GM12865 (cell line): ENCODE measurements around the gene LTBP3.

Source experiments
- DNase-seq: peaks from one replicate; pipeline ENCODE4 v3.0.0; 2010; ENCODE audit warnings: low read depth
- H3K4me3 ChIP-seq: 2 replicates; pipeline ENCODE4 v1.5.1; 2011; ENCODE audit warnings: mild to moderate bottlenecking, low read depth, low read length, control low read depth
- TF ChIP-seq, protein P1 (sequence below): IDR thresholded peaks from 2 replicates; pipeline ENCODE4 v1.5.1; 2011; ENCODE audit warnings: low read length, control low read depth, low read depth, inconsistent platforms; ENCODE audit not compliant: insufficient read depth; ENCODE audit errors: missing control alignments

LTBP3 gene

DNA sequence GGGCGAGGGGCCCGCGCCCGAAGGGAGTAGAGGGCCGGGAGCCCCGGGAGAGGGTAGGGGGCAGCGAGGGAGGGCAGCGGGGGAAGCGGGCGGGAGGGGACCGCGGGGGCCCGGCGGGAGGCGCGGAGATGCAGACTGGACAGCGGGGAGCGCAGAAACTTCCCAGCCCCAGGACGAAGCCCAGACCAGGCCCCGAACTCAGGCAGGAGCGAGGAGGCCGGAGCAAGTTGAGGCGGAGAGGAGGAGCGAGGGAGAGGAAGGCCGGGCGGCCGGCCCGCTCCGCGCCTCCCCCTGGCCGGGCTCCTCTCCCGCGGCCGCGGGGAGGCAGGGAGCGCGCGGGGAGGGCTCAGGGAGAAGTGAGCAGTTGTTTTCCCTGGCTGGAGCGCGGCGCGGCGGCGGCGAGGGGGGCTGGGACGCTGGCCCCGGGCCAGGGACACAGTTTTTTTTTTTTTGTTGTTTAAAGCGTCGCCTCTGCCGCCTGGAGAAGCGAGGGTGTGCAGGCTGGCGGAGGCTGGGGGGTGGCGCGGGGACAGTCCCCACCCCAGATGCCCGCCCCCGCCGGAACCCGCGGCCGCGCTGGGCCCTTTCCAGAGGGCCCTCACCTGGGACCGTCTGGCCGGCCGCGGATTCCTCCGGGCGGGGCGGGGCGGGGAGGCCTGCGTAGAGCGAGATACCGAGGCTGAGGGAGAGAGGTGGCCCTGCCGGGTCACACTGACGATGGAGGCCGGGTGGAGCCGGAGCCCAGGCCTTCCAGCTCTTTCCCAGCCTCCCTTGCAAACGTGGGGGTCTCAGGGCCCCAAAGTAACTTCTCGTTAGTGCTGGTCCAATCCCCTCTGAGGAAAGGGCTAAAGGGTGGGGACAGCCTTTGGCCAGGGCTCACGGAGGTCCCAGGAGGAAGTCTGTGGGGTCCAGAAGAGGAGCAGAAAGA, at the start of gene LTBP3:
Gene LTBP3 (minus strand): TSS at position 358 of the 928 bp plus-strand sequence. CDS start 400 bp downstream, outside the sequence.
- DNase-seq = no peak
- TF ChIP-seq, protein P1, sequence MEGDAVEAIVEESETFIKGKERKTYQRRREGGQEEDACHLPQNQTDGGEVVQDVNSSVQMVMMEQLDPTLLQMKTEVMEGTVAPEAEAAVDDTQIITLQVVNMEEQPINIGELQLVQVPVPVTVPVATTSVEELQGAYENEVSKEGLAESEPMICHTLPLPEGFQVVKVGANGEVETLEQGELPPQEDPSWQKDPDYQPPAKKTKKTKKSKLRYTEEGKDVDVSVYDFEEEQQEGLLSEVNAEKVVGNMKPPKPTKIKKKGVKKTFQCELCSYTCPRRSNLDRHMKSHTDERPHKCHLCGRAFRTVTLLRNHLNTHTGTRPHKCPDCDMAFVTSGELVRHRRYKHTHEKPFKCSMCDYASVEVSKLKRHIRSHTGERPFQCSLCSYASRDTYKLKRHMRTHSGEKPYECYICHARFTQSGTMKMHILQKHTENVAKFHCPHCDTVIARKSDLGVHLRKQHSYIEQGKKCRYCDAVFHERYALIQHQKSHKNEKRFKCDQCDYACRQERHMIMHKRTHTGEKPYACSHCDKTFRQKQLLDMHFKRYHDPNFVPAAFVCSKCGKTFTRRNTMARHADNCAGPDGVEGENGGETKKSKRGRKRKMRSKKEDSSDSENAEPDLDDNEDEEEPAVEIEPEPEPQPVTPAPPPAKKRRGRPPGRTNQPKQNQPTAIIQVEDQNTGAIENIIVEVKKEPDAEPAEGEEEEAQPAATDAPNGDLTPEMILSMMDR = no peak
- peak within 1 kb of the TSS; percentile 12; the same call in 1 of the 2 replicates for H3K4me3 ChIP-seq

GRCh38 chr11:65606876-65607613, 48.9 kb upstream of the LTBP3 start:
- H3K4me3 ChIP-seq = no peak overlapping the region

DNA sequence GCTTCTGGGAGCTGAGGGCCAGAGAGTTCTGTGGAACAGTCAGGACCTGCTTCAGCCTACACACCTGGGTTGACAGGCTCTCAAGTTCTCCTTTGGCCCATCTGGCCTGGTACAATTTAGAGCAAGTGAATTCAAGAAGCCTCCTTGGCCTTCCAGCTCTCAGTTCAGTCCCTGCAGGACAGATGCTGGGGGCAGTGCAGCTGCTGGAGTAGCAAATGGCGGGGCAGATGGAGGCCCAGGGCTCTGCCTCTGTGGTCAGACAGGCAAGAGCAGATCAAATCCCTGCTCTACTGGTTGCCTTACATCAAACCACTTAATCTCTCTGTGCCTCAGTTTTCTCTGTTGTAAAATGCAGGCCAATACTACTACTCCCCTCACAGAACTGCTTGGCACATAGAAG, 46.1 kb upstream of the LTBP3 start:
- no peak for DNase-seq
- TF ChIP-seq, protein P1 = no peak

More at GRCh38 chr11:65606876-65607613, 48.9 kb upstream of the LTBP3 start:
- DNase-seq = no peak
- TF ChIP-seq, protein P1 = no peak

GRCh38 chr11:65599955-65600246, 41.7 kb upstream of the LTBP3 start:
- no peak overlapping the region for H3K4me3 ChIP-seq
- TF ChIP-seq, protein P1 = no peak
- DNase-seq = no peak

More for the DNA sequence above, 46.1 kb upstream of the LTBP3 start:
- no peak overlapping the region for H3K4me3 ChIP-seq

DNA sequence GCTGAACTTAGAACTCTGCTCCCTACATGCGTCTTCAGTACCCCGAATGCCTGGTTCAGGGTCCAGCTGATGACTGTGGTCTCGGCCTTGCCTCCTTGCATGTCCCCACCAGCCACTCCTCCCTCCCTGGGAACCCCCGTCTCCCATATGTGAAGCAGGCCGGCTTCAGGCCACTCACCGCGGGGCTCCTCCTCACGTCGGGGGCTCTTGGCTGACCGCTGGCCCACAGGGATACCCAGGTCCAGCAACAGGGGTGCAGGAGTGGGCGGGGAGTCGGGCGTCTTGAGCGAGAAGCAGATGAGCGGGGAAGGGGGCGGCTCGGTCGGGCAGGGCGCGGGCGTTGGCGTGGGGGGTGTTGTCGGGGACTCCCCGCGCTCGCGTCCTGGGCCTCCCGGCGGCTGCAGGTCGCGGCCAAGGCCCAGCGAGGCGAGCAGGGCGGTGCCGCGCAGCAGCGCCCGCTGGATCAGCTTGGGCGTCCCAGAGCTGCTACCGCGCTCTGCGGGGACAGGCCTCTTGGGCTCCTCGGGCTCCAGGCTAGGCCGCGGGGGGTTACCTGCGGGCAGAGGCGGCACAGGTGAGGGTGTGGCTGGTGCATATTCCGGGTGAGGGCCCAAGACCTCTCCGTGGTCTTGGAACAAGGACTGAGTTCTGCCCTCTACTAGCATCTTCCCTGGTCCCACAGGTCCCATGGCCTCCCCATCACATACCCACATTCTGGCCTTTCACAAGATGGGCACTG, 41.2 kb upstream of the LTBP3 start:
- H3K4me3 ChIP-seq = no peak overlapping the region
- no peak for DNase-seq
- TF ChIP-seq, protein P1 = no peak

- H3K4me3 ChIP-seq = no peak overlapping the region
- TF ChIP-seq, protein P1 = no peak
- DNase-seq = no peak
These were observed 40.1 kb upstream of the LTBP3 start for GRCh38 chr11:65598258-65598699.
